ENCODE measurements around the gene TLK2.

DNA sequence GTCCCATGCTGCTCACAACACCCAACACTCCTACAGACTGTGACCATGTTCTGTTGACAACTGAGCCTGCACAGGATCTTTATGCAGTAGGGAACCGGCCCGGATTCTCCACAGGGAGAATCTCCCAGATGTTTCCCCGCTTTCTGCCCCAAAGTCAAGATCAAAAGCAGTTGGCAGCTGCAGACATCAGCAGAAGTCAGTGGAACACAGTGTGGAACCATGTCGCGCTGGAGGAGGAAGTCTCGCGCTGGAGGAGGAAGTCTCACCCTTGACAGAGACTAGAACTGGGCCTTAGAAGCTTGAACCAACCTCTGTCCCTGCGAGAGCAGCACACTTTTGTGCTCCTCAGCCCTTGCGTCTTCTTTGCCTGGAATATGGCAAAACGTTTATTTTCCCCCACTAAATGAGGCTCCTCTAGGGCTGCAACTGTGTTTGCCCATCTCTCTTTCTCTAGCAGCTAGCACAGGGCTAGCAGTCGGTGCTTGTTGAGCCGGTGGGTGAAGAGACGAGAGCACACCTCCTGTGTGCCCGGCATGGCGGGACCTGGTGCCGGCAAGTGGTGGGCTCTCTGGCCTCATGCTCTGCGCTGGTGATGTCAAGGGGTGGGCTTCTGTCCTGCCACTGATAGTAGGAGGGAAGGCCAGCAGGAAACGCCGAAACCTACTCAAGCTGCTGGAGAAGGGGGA, 146.7 kb downstream of the TLK2 start:
- TF ChIP-seq, protein P1, sequence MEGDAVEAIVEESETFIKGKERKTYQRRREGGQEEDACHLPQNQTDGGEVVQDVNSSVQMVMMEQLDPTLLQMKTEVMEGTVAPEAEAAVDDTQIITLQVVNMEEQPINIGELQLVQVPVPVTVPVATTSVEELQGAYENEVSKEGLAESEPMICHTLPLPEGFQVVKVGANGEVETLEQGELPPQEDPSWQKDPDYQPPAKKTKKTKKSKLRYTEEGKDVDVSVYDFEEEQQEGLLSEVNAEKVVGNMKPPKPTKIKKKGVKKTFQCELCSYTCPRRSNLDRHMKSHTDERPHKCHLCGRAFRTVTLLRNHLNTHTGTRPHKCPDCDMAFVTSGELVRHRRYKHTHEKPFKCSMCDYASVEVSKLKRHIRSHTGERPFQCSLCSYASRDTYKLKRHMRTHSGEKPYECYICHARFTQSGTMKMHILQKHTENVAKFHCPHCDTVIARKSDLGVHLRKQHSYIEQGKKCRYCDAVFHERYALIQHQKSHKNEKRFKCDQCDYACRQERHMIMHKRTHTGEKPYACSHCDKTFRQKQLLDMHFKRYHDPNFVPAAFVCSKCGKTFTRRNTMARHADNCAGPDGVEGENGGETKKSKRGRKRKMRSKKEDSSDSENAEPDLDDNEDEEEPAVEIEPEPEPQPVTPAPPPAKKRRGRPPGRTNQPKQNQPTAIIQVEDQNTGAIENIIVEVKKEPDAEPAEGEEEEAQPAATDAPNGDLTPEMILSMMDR (IDR thresholded peaks at IDR 0.05): no peak
- no peak for TF ChIP-seq POLR2AphosphoS5 (IDR thresholded peaks at IDR 0.05; ENCODE audit: low read depth, low read length)
- TF ChIP-seq, protein P2, sequence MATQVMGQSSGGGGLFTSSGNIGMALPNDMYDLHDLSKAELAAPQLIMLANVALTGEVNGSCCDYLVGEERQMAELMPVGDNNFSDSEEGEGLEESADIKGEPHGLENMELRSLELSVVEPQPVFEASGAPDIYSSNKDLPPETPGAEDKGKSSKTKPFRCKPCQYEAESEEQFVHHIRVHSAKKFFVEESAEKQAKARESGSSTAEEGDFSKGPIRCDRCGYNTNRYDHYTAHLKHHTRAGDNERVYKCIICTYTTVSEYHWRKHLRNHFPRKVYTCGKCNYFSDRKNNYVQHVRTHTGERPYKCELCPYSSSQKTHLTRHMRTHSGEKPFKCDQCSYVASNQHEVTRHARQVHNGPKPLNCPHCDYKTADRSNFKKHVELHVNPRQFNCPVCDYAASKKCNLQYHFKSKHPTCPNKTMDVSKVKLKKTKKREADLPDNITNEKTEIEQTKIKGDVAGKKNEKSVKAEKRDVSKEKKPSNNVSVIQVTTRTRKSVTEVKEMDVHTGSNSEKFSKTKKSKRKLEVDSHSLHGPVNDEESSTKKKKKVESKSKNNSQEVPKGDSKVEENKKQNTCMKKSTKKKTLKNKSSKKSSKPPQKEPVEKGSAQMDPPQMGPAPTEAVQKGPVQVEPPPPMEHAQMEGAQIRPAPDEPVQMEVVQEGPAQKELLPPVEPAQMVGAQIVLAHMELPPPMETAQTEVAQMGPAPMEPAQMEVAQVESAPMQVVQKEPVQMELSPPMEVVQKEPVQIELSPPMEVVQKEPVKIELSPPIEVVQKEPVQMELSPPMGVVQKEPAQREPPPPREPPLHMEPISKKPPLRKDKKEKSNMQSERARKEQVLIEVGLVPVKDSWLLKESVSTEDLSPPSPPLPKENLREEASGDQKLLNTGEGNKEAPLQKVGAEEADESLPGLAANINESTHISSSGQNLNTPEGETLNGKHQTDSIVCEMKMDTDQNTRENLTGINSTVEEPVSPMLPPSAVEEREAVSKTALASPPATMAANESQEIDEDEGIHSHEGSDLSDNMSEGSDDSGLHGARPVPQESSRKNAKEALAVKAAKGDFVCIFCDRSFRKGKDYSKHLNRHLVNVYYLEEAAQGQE (IDR thresholded peaks at IDR 0.05; ENCODE audit: insufficient read depth in 1 of 2, low read depth in 2 of 2, low read length in 1 of 2): no peak

All from Panc1 (cell line).